SH-SY5Y (cell line): ENCODE data around the gene PDE11A.

Source experiments
- GATA2 ChIP-seq: IDR thresholded peaks from 2 replicates; pipeline ENCODE4 v1.6.1; 2011; ENCODE audit warnings: mild to moderate bottlenecking, low read depth, low read length
- GATA3 ChIP-seq: IDR thresholded peaks from 2 replicates; pipeline ENCODE4 v1.6.1; 2011; ENCODE audit warnings: low read depth, mild to moderate bottlenecking, low read length, moderate library complexity

DNA sequence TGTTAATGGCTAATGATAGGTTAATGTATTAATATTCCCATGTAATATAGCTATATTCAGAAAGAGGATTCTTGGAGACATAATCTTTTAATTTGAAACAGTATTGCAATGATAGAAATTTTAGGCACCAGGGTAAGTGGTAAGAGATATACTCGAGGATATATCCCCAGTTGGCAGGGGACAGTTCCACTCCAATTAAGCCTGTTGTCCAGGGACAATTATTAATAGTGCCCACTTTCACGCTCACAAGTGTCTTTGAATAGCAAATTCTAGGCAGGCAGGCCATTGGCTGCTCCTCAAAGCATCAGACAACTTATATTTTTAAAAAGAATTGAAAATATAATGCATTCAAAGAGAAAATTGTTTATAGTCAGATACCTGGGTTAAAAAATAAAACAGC, 190.7 kb downstream of the PDE11A start:
- TF ChIP-seq GATA2 = no peak
- TF ChIP-seq GATA3 = no peak
